Measurements from ENCODE around the gene CKS2. TPM values are rescaled to one million over a fixed set of nuclear protein-coding genes. Genes with fewer than 3 reads are reported as not detected.
"Not testable (repeated sequence)": the region's sequence is repeated elsewhere in the genome, so short reads cannot be mapped to it uniquely, and the experiment has no call there.

CKS2 gene
- total RNA-seq, 1 donor from 2014 or later = 11.6 TPM

- DNase-seq = no peak
- Histone ChIP-seq H3K27ac (replicated peaks) (no peak overlapping the region), H3K4me3 (no peak overlapping the region), H3K27me3 (ENCODE audit: low read depth) (no peaks in the 10 kb centered on the region), H3K4me1 (no peaks in the 10 kb centered on the region), H3K9me3 (replicated peaks) (peaks cover 6% of the 10 kb centered on the region), H3K36me3 (no peaks in the 10 kb centered on the region)
- no peak for TF ChIP-seq CTCF (IDR thresholded peaks at IDR 0.05; ENCODE audit: borderline replicate concordance)
- intact Hi-C loops (cut with micrococcal nuclease) = no loop called here
Observed at GRCh38 chr9:89291741-89292140, 19.3 kb upstream of the CKS2 start.

GRCh38 chr9:89293014-89293413 lies 18.0 kb upstream of the CKS2 start:
- no peak for TF ChIP-seq CTCF (IDR thresholded peaks at IDR 0.05; ENCODE audit: borderline replicate concordance)
- Histone ChIP-seq H3K27me3 (ENCODE audit: low read depth) (no peaks in the 10 kb centered on the region), H3K27ac (replicated peaks) (no peak overlapping the region), H3K36me3 (no peaks in the 10 kb centered on the region), H3K4me1 (no peaks in the 10 kb centered on the region), H3K4me3 (no peak overlapping the region), H3K9me3 (replicated peaks) (peaks cover 6% of the 10 kb centered on the region)
- intact Hi-C loops (cut with micrococcal nuclease) = no loop called here
- DNase-seq = no peak

- H3K27me3 ChIP-seq (ENCODE audit: low read depth) = no peaks in the 10 kb centered on the region
- DNase-seq = no peak
- no peaks in the 10 kb centered on the region for H3K4me1 ChIP-seq
- intact Hi-C loops (cut with micrococcal nuclease) = no loop called here
- no peak overlapping the region for H3K27ac ChIP-seq (replicated peaks)
- TF ChIP-seq CTCF (IDR thresholded peaks at IDR 0.05; ENCODE audit: borderline replicate concordance) = no peak
- no peaks in the 10 kb centered on the region for H3K36me3 ChIP-seq
- no peak overlapping the region for H3K4me3 ChIP-seq
- H3K9me3 ChIP-seq (replicated peaks) = peaks cover 6% of the 10 kb centered on the region
Observed at GRCh38 chr9:89295400-89295799, 15.6 kb upstream of the CKS2 start.

- H3K9me3 ChIP-seq (replicated peaks); H3K27me3 ChIP-seq (ENCODE audit: low read depth); H3K4me1 ChIP-seq; H3K36me3 ChIP-seq; H3K4me3 ChIP-seq; DNase-seq; H3K27ac ChIP-seq (replicated peaks); intact Hi-C loops (cut with micrococcal nuclease): not testable (repeated sequence)
Observed at GRCh38 chr9:89301996-89302395, 9.0 kb upstream of the CKS2 start.

- no peaks in the 10 kb centered on the region for H3K9me3 ChIP-seq (replicated peaks)
- DNase-seq = no peak
- no peak overlapping the region for H3K4me3 ChIP-seq
- no peaks in the 10 kb centered on the region for H3K27me3 ChIP-seq (ENCODE audit: low read depth)
- no peak overlapping the region for H3K27ac ChIP-seq (replicated peaks)
- H3K36me3 ChIP-seq = peaks cover 7% of the 10 kb centered on the region
- H3K4me1 ChIP-seq = peaks cover 5% of the 10 kb centered on the region
- intact Hi-C loops (cut with micrococcal nuclease) = no loop called here
- TF ChIP-seq CTCF (IDR thresholded peaks at IDR 0.05; ENCODE audit: borderline replicate concordance) = no peak
Observed at GRCh38 chr9:89304020-89304833, 6.8 kb upstream of the CKS2 start.

GRCh38 chr9:89304834-89305188 lies 6.2 kb upstream of the CKS2 start:
- no peak for TF ChIP-seq CTCF (IDR thresholded peaks at IDR 0.05; ENCODE audit: borderline replicate concordance)
- no peaks in the 10 kb centered on the region for H3K27me3 ChIP-seq (ENCODE audit: low read depth)
- H3K4me1 ChIP-seq = peaks cover 11% of the 10 kb centered on the region
- H3K27ac ChIP-seq (replicated peaks) = peak overlapping the region; percentile 73
- peaks cover 7% of the 10 kb centered on the region for H3K36me3 ChIP-seq
- intact Hi-C loops (cut with micrococcal nuclease) = no loop called here
- no peak overlapping the region for H3K4me3 ChIP-seq
- no peaks in the 10 kb centered on the region for H3K9me3 ChIP-seq (replicated peaks)
- DNase-seq = no peak
